Mucosa of stomach (tissue), 1 donor: Measurements from ENCODE around the gene BMI1.

Source experiments
- H3K27me3 ChIP-seq: one replicate; pipeline ENCODE4 v1.7.0; 2013; ENCODE audit warnings: mild to moderate bottlenecking, low read length; ENCODE audit not compliant: control insufficient read depth, insufficient read depth
- H3K36me3 ChIP-seq: one replicate; pipeline ENCODE4 v1.7.0; 2013; ENCODE audit warnings: low read length; ENCODE audit not compliant: control insufficient read depth, insufficient read depth
- H3K4me1 ChIP-seq: one replicate; pipeline ENCODE4 v1.7.0; 2013; ENCODE audit warnings: mild to moderate bottlenecking, low read length; ENCODE audit not compliant: control insufficient read depth, insufficient read depth
- H3K4me3 ChIP-seq: one replicate; pipeline ENCODE4 v1.7.0; 2013; ENCODE audit warnings: low read length
- H3K9ac ChIP-seq: one replicate; pipeline ENCODE4 v1.7.0; 2013; ENCODE audit warnings: mild to moderate bottlenecking, low read length, moderate library complexity
- H3K9me3 ChIP-seq: one replicate; pipeline ENCODE4 v1.7.0; 2013; ENCODE audit warnings: mild to moderate bottlenecking, low read length, moderate library complexity; ENCODE audit not compliant: control insufficient read depth
- donor health status: Pancreatic carcinoma.

Gene BMI1

GRCh38 chr10:22320591-22321155 lies at the start of gene BMI1:
Gene BMI1, plus strand, starts transcription at chr10:22321099. Its CDS starts 5,351 bp downstream, at chr10:22326450.
- Histone ChIP-seq H3K9me3 (no peaks in the 10 kb centered on the region), H3K4me1 (peaks cover 20% of the 10 kb centered on the region), H3K9ac (peak within 1 kb of the TSS; percentile 89), H3K27me3 (peaks cover 33% of the 10 kb centered on the region), H3K4me3 (peak within 1 kb of the TSS; percentile 56), H3K36me3 (no peaks in the 10 kb centered on the region)

- Histone ChIP-seq H3K4me3 (no peak overlapping the region), H3K9me3 (no peaks in the 10 kb centered on the region), H3K9ac (no peak overlapping the region), H3K36me3 (no peaks in the 10 kb centered on the region), H3K4me1 (no peaks in the 10 kb centered on the region), H3K27me3 (no peaks in the 10 kb centered on the region)
Observed at GRCh38 chr10:22271786-22272185, 49.1 kb upstream of the BMI1 start.

- Histone ChIP-seq H3K4me3 (no peak overlapping the region), H3K4me1 (no peaks in the 10 kb centered on the region), H3K9ac (no peak overlapping the region), H3K36me3 (no peaks in the 10 kb centered on the region), H3K27me3 (no peaks in the 10 kb centered on the region), H3K9me3 (no peaks in the 10 kb centered on the region)
Observed at GRCh38 chr10:22278441-22278782, 42.5 kb upstream of the BMI1 start.

GRCh38 chr10:22280078-22280477 lies 40.8 kb upstream of the BMI1 start:
- Histone ChIP-seq H3K36me3 (no peaks in the 10 kb centered on the region), H3K9ac (no peak overlapping the region), H3K4me1 (no peaks in the 10 kb centered on the region), H3K4me3 (no peak overlapping the region), H3K27me3 (no peaks in the 10 kb centered on the region), H3K9me3 (no peaks in the 10 kb centered on the region)

GRCh38 chr10:22285130-22285529 lies 35.8 kb upstream of the BMI1 start:
- Histone ChIP-seq H3K9ac (no peak overlapping the region), H3K9me3 (no peaks in the 10 kb centered on the region), H3K36me3 (no peaks in the 10 kb centered on the region), H3K4me3 (no peak overlapping the region), H3K27me3 (no peaks in the 10 kb centered on the region), H3K4me1 (no peaks in the 10 kb centered on the region)

GRCh38 chr10:22293747-22294404 lies 27.0 kb upstream of the BMI1 start:
- peaks cover 3% of the 10 kb centered on the region for H3K27me3 ChIP-seq
- no peak overlapping the region for H3K4me3 ChIP-seq
- H3K9me3 ChIP-seq: no peaks in the 10 kb centered on the region
- no peaks in the 10 kb centered on the region for H3K36me3 ChIP-seq
- H3K4me1 ChIP-seq: no peaks in the 10 kb centered on the region
- no peak overlapping the region for H3K9ac ChIP-seq

GRCh38 chr10:22294694-22295093 lies 26.2 kb upstream of the BMI1 start:
- Histone ChIP-seq H3K9me3 (no peaks in the 10 kb centered on the region), H3K9ac (no peak overlapping the region), H3K4me1 (no peaks in the 10 kb centered on the region), H3K36me3 (no peaks in the 10 kb centered on the region), H3K27me3 (peaks cover 3% of the 10 kb centered on the region), H3K4me3 (no peak overlapping the region)

- H3K27me3 ChIP-seq: no peaks in the 10 kb centered on the region
- no peaks in the 10 kb centered on the region for H3K9me3 ChIP-seq
- no peaks in the 10 kb centered on the region for H3K4me1 ChIP-seq
- H3K9ac ChIP-seq: no peak overlapping the region
- no peaks in the 10 kb centered on the region for H3K36me3 ChIP-seq
- no peak overlapping the region for H3K4me3 ChIP-seq
Observed at GRCh38 chr10:22301193-22301592, 19.7 kb upstream of the BMI1 start.

GRCh38 chr10:22303461-22303860 lies 17.4 kb upstream of the BMI1 start:
- H3K4me3 ChIP-seq: no peak overlapping the region
- H3K27me3 ChIP-seq: peaks cover 6% of the 10 kb centered on the region
- H3K36me3 ChIP-seq: no peaks in the 10 kb centered on the region
- no peaks in the 10 kb centered on the region for H3K4me1 ChIP-seq
- H3K9ac ChIP-seq: no peak overlapping the region
- H3K9me3 ChIP-seq: no peaks in the 10 kb centered on the region

GRCh38 chr10:22305721-22306120 lies 15.2 kb upstream of the BMI1 start:
- Histone ChIP-seq H3K27me3 (peaks cover 6% of the 10 kb centered on the region), H3K9ac (no peak overlapping the region), H3K36me3 (no peaks in the 10 kb centered on the region), H3K9me3 (no peaks in the 10 kb centered on the region), H3K4me1 (no peaks in the 10 kb centered on the region), H3K4me3 (no peak overlapping the region)

GRCh38 chr10:22308390-22308789 lies 12.5 kb upstream of the BMI1 start:
- Histone ChIP-seq H3K4me3 (no peak overlapping the region), H3K36me3 (no peaks in the 10 kb centered on the region), H3K4me1 (no peaks in the 10 kb centered on the region), H3K9me3 (no peaks in the 10 kb centered on the region), H3K27me3 (peaks cover 6% of the 10 kb centered on the region), H3K9ac (no peak overlapping the region)

- no peak overlapping the region for H3K9ac ChIP-seq
- H3K4me3 ChIP-seq: no peak overlapping the region
- H3K9me3 ChIP-seq: no peaks in the 10 kb centered on the region
- no peaks in the 10 kb centered on the region for H3K36me3 ChIP-seq
- H3K4me1 ChIP-seq: no peaks in the 10 kb centered on the region
- H3K27me3 ChIP-seq: peaks cover 6% of the 10 kb centered on the region
Observed at GRCh38 chr10:22309180-22310000, 11.5 kb upstream of the BMI1 start.
